Activated CD4-positive, alpha-beta T cell treated with anti-CD3 and anti-CD28 coated beads for 4 hours (primary cell): ENCODE results near the gene TPD52L1.
A peak's percentile ranks its signal among the peaks of the same experiment; 100 is the strongest.

Experiments used
- DNase-seq, 2 donors: peaks; one replicate each; pipeline ENCODE4 v3.0.0-alpha.2; 2020

Gene TPD52L1

DNA sequence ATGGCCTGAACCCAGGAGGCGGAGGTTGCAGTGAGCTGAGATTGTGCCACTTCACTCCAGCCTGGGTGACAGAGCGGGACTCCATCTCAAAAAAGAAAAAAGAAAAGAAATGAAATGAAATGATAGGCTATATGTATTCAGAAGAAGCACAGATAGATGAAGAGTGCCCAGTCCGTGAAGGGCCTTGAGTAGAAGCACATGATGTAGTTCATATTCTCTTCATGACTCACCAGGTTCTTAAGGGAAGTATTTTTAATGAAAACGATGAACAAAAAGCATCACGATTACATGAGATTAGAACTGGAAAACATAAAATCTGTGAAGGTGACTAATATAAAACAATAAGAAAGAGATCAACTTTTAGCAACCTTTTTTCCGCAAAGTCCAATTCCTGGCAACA, 29.8 kb downstream of the TPD52L1 start:
- DNase-seq, result no peak

GRCh38 chr6:125188037-125188436, 34.5 kb downstream of the TPD52L1 start:
- DNase-seq, result no peak

DNA sequence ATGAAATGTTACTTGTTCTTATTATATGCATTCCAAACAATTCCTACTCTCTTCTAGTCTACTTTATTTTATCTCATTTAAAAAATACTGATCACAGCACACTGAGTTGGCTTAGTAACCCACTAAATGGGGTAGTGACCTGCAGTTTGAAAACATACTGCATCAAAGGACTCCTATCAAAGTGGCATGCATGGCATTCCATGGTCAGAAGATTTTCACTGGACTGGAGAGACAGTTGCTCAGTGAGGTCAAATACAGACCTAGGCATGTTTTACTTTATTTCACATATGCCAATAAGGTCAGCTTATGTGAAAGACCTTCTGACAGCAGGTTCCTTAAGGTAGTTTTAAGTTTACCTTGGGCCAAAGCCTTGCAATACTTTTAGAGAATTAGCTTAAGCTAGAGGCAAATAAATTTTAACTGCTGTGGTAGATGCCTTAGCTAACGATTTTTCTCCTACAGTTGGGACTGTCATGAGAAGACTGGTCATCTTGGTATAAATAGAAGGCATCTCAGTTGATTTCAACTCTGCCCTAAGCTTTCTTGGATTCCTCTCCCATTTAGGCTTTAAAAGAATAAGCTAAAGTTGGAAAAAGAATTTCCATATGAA, 35.1 kb downstream of the TPD52L1 start:
- DNase-seq, result no peak

DNA sequence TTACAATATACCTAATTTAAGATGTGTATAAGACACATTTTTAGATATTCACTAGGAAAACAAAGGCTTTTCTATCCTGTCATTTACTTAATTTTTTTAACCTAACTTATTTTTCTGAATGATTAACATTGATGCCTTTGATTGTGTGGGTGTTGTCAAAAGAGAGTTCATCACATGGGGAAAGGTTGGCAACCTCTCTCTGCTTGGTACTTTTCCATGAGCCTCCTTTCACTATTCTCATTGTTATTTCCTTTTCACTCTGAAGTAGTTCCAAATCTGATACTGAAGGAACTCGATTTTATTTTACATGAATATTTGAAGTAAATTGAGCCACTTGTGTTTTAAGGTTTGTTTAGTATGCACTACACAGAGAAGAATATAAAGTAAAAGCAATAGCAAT, 35.9 kb downstream of the TPD52L1 start:
- DNase-seq, result no peak

- no peak for DNase-seq
These were observed 37.1 kb downstream of the TPD52L1 start for GRCh38 chr6:125190667-125191066.

DNA sequence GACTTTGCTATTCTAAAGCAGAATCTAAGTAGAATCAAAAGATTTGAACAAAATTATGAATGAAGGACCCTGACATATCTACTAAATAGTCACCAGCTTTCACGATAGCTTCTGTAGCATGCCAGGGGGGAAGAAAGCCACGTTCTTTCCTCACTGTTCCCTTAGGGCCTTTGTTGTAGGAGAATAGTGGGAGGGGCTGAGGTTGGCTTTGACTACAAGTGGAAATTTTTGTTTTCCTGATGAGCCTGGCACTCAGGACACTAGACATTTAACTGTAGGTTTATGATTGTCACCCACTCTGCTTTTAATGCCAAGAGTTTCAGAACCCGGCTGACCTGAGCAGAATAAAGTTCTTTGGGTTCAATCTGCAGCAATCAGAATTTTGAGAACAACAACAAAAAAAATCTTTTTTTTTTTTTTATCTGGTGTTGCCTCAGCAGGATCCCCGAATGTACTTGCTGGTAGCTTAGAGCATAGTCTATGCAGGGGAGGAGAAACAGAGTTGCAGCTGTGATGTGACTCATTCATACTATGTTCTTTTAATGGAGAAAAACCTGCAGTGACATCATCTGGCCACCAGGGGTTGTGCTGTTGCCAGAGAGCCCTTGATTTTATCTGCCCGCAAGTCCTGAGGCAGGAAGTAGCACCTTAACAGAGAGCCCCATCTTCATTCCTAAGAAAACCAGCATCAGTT, 38.5 kb downstream of the TPD52L1 start:
- DNase-seq, result peak; percentile 30 to 50

DNA sequence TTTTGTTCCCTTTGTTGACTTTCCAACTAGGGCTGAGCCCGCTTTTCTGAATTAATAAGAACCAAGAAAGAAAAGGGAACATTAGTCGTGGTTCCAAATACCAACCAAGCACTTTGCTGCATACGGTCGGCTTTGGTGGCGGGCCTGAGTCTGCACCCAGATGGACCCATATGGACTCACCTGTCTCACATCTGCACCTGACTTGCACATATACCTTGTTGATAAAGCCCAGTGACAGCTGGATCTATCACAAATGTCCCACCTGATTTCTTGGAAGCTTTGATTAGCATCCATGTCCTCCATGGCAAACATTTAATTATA, 39.0 kb downstream of the TPD52L1 start:
- DNase-seq, result no peak

- no peak for DNase-seq
These were observed 39.6 kb downstream of the TPD52L1 start for GRCh38 chr6:125193208-125193607.

DNA sequence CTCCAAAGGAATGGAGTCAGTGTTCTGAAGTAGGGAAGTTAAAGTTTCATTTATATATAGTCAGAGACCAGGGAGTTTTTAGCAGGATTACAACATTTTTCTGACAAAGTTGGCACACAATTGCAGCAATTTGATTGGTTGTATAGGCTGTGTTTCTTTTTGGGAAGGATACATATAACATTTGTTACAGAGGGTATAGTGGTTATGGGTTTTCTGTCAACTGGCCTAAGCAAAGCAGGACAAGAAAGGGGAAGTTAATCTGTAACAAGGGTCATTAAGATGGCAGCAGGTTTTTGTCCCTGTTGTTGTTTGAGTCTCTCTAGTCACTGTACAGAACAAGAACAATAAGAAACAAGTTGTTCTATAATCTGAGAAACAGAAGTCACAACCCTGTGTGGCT, 41.4 kb downstream of the TPD52L1 start:
- no peak for DNase-seq

DNA sequence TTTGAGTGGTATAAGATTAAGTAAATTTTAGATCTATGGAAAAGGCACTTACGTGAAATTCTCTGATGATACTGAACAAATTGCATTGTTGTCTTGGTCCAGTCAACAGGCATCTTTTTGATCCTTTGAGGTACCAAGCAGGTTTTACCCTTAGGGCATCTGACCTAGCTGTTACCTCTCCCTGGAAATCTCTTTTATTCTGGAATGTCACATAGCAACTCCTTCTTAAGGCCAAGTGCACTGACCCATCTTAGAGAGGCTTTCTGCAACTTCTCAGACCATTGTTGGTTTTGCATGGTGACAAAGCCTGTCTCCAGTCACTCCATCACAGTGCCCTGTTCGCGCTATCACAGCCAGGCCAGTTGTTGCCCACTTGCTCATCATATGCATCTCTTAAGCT, 42.0 kb downstream of the TPD52L1 start:
- DNase-seq, result no peak

DNA sequence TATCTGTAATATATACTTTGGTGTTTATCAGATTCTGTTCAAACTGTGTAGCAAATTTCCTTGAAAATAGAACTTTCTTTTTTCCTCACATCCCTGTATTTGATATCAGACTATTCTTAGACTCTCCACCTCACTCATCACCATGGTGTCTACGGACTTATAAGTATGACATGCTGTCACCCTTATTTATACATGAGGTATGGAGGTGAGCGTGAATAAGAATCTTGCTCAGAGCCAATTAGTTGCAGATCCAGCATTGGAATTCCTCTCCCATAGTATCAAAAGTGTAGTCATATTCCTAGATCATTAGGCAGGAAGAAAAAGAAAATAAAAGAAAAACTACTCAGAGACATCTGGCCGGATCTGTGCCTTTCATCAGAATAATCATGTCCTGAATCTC, 43.0 kb downstream of the TPD52L1 start:
- DNase-seq, result no peak

DNA sequence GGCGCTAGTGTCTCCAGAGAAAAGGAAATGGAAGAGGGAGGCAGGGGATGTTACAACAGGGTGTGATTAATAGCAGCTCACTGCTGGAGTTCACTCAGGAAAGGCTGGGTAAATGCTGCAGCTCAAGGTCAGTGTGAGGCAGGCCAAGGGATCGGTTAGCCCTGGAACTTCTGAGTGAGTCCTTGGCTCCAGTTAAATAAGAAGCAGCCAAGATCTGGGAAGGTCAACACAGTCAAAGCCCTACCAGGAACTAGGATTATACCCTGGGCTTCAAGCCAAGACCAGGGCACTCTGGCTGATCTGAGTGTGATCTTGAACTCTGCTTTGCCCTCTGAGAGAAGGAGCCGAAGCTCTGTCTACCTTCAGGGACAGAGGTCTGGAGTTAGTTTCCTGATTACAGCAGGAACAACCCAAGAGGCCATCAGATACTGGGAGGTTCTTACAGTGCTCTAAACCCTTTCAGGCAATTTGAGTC, 44.3 kb downstream of the TPD52L1 start:
- DNase-seq, result no peak

DNA sequence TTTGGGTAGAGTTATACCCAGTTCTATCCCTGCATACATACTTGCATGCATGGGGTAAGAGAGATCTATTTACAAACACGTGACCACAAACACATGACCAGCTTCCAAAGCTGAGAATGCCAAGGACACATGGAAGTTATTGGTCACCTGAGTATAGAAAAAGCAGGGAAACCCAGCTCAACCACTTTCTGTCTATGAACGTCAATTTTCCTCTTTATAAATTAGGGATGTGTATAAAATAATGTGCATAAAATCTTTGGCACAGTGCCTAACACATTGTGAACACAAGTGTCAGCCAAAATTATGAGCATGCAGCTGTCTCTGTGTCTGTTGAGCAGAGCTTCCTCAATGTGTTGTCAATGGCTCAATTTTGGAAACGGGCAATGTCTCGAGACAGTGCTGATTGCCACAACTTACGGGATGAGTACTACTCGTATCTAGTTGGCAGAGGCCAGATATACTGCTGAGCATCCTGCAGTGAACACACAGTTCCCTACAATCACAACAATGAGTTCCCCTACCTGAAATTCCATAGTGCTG, 44.9 kb downstream of the TPD52L1 start:
- no peak for DNase-seq

DNA sequence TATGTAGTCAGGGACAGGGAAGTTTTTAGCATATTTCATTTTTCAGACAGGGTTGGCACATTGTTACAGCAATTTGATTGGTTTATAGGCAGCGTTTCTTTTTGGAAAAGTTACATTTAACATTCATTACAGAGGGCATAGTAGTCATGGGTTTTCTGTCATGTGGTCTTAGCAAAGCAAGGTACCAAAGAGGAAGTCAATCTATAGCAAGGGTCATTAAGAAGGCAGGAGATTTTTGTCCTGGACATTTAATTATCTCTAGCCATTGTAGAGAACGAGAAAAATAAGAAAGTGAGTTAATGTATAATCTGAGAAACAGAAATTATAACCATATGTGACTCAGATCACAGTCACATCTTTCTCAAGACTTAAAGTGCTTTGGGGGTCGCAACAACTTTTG, 47.4 kb downstream of the TPD52L1 start:
- DNase-seq, result no peak

GRCh38 chr6:125201961-125202729, 48.6 kb downstream of the TPD52L1 start:
- DNase-seq, result no peak

GRCh38 chr6:125203395-125203794, 49.8 kb downstream of the TPD52L1 start:
- no peak for DNase-seq

DNA sequence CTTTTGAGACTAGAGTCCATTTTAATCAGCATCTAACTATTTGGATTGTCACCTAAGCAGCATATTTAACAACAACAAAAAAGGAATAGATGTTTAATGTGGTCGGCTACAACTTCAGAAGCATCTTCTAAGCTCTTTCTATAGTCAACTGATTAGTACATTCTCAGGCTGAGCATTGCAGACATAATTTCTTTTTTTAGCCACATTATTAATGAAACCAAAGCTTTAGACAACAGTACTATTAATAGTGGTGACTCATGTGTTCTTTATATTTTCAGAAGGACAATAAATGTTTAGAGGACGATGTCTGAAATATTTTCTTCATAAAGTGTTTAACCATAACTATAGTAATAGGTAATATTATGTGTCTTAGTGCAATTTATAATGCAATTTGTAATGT, 52.4 kb downstream of the TPD52L1 start:
- DNase-seq, result no peak

DNA sequence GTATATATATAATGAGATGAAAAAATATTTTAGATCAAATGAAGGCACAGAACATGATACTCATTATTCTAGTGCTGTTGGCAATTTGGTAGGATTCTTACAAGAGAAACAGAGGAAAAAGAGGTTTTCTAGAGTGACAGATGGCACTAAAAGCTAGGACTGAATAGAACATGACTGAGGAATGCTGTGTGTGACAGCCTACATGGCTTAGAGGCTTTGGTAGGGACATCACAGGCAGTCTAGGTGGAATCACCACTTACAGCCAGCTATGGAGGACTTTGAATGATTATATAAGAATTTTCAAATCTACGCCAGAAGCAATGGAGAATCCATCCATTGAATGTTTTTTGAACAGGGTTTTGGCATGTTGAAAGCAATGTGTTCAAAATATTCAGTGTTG, 52.8 kb downstream of the TPD52L1 start:
- DNase-seq, result no peak

- DNase-seq, result no peak
These were observed 54.4 kb downstream of the TPD52L1 start for GRCh38 chr6:125207956-125208355.

- DNase-seq, result no peak
These were observed 55.2 kb downstream of the TPD52L1 start for GRCh38 chr6:125208625-125209249.

DNA sequence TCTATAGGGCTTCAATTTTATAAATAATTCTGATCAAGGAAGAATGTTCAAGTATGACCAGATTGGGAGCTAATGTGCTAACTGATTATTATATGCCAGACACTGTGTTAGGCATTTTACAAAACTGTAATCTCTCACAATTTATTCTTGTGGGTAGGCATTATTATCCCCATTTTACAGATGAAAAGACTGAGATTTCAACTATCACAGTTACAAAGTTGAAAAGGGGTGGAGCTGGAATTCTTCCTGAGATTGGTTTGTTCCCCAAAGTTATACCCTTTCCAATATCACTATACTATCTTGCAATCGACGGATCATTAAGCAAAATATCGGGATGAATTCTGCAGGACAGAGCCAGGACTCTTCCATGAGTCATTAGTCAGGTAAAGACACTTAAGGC, 57.1 kb downstream of the TPD52L1 start:
- no peak for DNase-seq

- DNase-seq, result no peak
These were observed 57.8 kb downstream of the TPD52L1 start for GRCh38 chr6:125211352-125211751.

DNA sequence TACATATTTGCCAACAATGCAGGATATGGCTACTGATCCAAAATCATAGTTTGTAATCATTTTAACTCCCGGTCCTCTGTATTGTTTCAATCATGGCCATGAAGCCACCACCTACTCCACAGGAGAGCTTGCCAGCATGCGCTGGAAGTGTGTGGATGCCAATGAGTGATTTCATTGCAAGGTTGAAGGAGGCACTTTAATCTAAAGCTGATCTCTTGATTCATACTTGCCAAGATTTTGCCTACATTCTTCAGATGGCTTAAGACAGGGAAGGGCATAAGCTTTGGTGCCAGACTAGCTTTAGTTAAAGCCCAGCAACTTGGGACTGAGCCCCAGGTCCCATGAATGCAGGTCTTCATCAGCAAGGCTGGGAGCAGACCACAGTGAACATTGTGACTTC, 58.8 kb downstream of the TPD52L1 start:
- no peak for DNase-seq

DNA sequence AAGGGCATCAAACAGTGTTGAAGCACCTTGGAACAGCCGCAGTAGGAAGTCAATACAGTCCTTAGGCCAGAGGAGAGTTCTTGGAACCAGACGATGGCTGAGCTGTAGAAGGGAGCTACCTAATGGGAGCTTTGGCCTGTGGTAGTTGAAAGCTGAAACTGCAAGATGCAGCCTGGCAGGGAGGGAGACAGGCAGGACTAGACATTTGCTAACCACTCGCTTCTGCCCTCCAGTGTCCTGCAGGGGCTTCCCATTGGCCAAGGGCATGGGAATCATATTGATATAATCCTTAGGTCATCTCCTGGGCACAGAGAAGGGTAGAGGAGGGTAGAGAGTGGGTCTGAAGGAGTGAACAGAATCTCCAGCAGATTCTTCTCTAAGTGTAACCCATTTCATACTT, 60.4 kb downstream of the TPD52L1 start:
- DNase-seq, result no peak
